Transverse colon (tissue), 4 donors: Measurements from ENCODE around the gene RAB1A. TPM values are rescaled to one million over a fixed set of nuclear protein-coding genes. Genes with fewer than 3 reads are reported as not detected.
A peak's percentile ranks its signal among the peaks of the same experiment; 100 is the strongest.
"Not testable (repeated sequence)": the region's sequence is repeated elsewhere in the genome, so short reads cannot be mapped to it uniquely, and the experiment has no call there.

Source experiments
- DNase-seq: peaks from one replicate; pipeline ENCODE4 v3.0.0-alpha.2; 2019
- H3K27ac ChIP-seq, 4 donors: fragments of 200-600 bp; sonication (generic); 2 replicates each; pipeline ENCODE4 v1.5.1; 2016 to 2018; ENCODE audit warnings: inconsistent platforms in 4 of 4
- H3K27me3 ChIP-seq: fragments of 200-600 bp; sonication (generic); 2 replicates; pipeline ENCODE4 v1.5.1; 2017; ENCODE audit warnings: inconsistent platforms
- H3K36me3 ChIP-seq, 4 donors: fragments of 200-600 bp; sonication (generic); 2 replicates each; pipeline ENCODE4 v1.5.1; 2017 to 2019; ENCODE audit warnings: inconsistent platforms in 4 of 4
- H3K4me1 ChIP-seq, 4 donors: fragments of 200-600 bp; sonication (generic); 2 replicates each; pipeline ENCODE4 v1.5.1; 2017 to 2020; ENCODE audit warnings: inconsistent platforms in 4 of 4
- H3K4me3 ChIP-seq, 4 donors: fragments of 200-600 bp; sonication (generic); 1 replicate in 1 of 4; 2 replicates in 3 of 4; pipeline versions ENCODE4 v1.5.1 to v1.6.1; 2017 to 2019; ENCODE audit warnings: inconsistent platforms in 4 of 4
- H3K9me3 ChIP-seq, 2 donors: fragments of 200-600 bp; sonication (generic); 2 replicates each; pipeline ENCODE4 v1.5.1; 2017 to 2019; ENCODE audit warnings: inconsistent platforms in 2 of 2
- CTCF ChIP-seq, 5 experiments: fragments of 200-600 bp in 3 of 5; fragments of 450-650 bp in 2 of 5; sonication (generic) in 3 of 5; IDR thresholded peaks; 1 replicate in 2 of 5; 2 replicates in 3 of 5; pipeline ENCODE4 v1.5.1; 2016 to 2017; ENCODE audit warnings: antibody characterized with exemption in 5 of 5, inconsistent platforms in 3 of 5, mild to moderate bottlenecking in 2 of 5, moderate library complexity in 1 of 5
- EP300 ChIP-seq: sonication (generic); formaldehyde crosslinking; IDR thresholded peaks from one replicate; pipeline ENCODE4 v1.6.1; 2017; ENCODE audit warnings: antibody characterized with exemption, low read depth
- POLR2A ChIP-seq: fragments of 450-650 bp; IDR thresholded peaks from one replicate; pipeline ENCODE4 v1.6.1; 2016; ENCODE audit warnings: antibody characterized with exemption, mild to moderate bottlenecking, moderate library complexity
- POLR2AphosphoS5 ChIP-seq, 3 donors: sonication (generic); formaldehyde crosslinking; IDR thresholded peaks; one replicate each; pipeline ENCODE4 v1.6.1; 2016; ENCODE audit warnings: antibody characterized with exemption in 3 of 3
- WGBS, 2 donors: methylation state at CpG; one replicate each; pipeline ENCODE4 v1.1.5; 2018; ENCODE audit warnings: low coverage in 1 of 2; 5-methylcytosine and 5-hydroxymethylcytosine counted together
- in situ Hi-C, 4 donors: fragments of 200-750 bp; cut with MboI; loops; one replicate each; pipeline versions ENCODE4 v1.15.0 to v1.15.1; 2017; ENCODE audit warnings: low sequenced_read_pairs in 3 of 4, low pct_ligation_motif_present in 1 of 4, low pct_unique_long_range_greater_than_20kb in 1 of 4
- intact Hi-C: fragments of 100-400 bp; cut with DNase I; formaldehyde crosslinking; loops from one replicate; pipeline ENCODE4 v1.15.1; 2023; ENCODE audit warnings: low total_unique reads
- total RNA-seq, 4 donors: library from RNA; depleted of rRNA; stranded (reverse); fragments of >200 nt; gene quantifications; one replicate each; pipeline ENCODE4 v1.1.0, GENCODE V29; 2016

RAB1A gene
- total RNA-seq, 4 donors from 2014 or later: 16.9 to 98.3 (median 55.0) TPM

GRCh38 chr2:65130664-65131175 is 814 bp upstream of the RAB1A start:
- in situ Hi-C loops: no loop called here
- TF ChIP-seq EP300 (no peak), POLR2AphosphoS5 (IDR thresholded peaks at IDR 0.05) (no peak), CTCF (IDR thresholded peaks at IDR 0.05) (no peak), POLR2A (no peak)
- Histone ChIP-seq H3K4me3 (peak overlapping the region; percentile 57 to 92 (median 84)), H3K9me3 (no peaks in the 10 kb centered on the region), H3K27ac (peak overlapping the region; percentile 95 to 99 (median 96)), H3K4me1 (peaks cover 11 to 38% (median 34%) of the 10 kb centered on the region in 4 donors), H3K36me3 (no peaks in the 10 kb centered on the region), H3K27me3 (no peaks in the 10 kb centered on the region)
- no peak for DNase-seq
- WGBS, 2 donors: 11 to 45% methylated on average over 6 to 19 of the region's 19 CpGs
- intact Hi-C loops: loop anchor here (2.0 kb wide), 1 partner anchor 74 kb away; the partner anchor contains the start of gene CEP68

DNA sequence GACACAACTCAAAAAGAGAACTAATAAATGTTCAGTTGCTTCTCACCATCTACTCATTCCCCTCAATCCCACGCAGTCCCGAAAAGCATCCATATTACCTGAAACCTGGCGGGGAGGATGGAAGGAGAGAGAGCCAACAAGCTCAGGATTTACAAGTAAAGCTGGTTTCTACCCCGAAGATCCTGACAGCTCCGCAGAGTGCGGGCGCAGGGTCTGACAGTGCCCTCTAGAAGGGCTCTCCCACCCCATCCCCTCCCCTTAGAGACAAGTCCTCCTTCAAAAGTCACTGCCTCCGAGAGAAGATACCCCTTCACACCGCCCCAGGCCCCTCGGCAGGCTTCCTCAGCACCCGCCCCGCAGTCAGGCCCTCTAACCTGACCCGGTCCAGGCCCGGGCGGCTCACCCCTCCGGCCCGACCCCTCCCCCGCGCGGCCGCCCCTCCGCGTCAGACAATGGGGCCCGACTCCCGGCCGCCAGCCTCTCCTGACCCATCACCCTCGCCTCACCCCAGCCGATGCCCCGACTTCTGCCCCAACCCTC is 550 bp downstream of the RAB1A start:
- no peaks in the 10 kb centered on the region for H3K36me3 ChIP-seq
- intact Hi-C loops (no loop called here), in situ Hi-C loops (no loop called here)
- peak overlapping the region; percentile 95 to 99 (median 96) for H3K27ac ChIP-seq
- peak overlapping the region; percentile 39 to 92 (median 89) for H3K4me3 ChIP-seq
- H3K27me3 ChIP-seq: no peaks in the 10 kb centered on the region
- no peak for TF ChIP-seq CTCF (IDR thresholded peaks at IDR 0.05)
- no peak for TF ChIP-seq POLR2A
- TF ChIP-seq EP300: no peak
- no peak for TF ChIP-seq POLR2AphosphoS5 (IDR thresholded peaks at IDR 0.05)
- H3K4me1 ChIP-seq: peaks cover 11 to 52% (median 47%) of the 10 kb centered on the region in 4 donors
- no peaks in the 10 kb centered on the region for H3K9me3 ChIP-seq
- peak; percentile 50 for DNase-seq
- 1% methylated on average over 29 of the region's 29 CpGs; no CpG with 5 or more reads in 1 of the 2 donors for WGBS, 2 donors

DNA sequence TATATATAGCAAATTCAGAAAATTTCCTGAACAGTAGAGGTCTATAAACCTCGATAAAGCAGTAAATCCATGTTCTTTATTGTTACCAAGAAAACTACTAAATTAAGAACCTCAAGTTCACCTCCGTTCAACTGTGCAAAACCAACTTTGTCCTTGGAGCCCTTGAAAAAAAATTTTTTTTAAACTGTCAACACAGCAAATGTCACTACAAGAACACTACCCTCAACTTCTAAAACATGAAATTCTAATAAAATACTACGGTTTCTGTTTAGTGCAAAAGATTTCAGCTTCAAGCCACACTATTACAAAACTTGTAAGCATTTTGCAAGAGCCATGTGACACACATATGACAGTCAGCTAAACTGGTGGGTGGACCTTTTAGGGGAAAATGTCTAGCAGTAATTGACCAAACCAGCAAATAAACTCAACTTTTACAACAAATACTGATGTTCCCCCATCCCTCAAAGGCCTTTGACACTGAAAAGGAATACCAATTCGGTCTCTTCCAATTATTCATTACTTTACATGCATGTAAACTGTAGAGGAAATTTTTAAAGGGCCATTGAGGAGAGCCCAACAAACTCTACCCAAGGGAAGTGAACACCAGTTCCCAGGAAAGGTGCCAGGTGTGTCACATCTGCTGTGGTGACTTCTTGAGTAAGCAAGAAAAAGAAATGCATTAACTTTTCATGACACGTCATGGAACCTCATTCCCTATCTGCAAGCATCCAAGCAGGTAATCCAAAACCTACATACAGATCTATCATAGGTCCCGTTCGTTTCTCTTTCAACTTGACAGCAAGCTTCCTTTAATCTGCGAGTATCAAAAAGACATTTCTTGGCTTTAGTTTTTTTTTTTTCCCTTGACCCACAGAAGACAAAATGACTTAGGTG is 1.4 kb downstream of the RAB1A start:
- Histone ChIP-seq H3K27me3 (no peaks in the 10 kb centered on the region), H3K36me3 (no peaks in the 10 kb centered on the region), H3K9me3 (no peaks in the 10 kb centered on the region), H3K4me3 (peak overlapping the region; percentile 39 to 92 (median 89)), H3K27ac (peak overlapping the region; percentile 95 to 99 (median 96)), H3K4me1 (peaks cover 11 to 60% (median 53%) of the 10 kb centered on the region in 4 donors)
- no peak for TF ChIP-seq CTCF (IDR thresholded peaks at IDR 0.05)
- TF ChIP-seq POLR2AphosphoS5 (IDR thresholded peaks at IDR 0.05): peak in 1 of 3 donors; percentile 38
- no peak for TF ChIP-seq POLR2A
- intact Hi-C loops: no loop called here
- 4 to 13% methylated on average over 8 of the region's 8 CpGs for WGBS, 2 donors
- no peak for DNase-seq
- in situ Hi-C loops: no loop called here

DNA sequence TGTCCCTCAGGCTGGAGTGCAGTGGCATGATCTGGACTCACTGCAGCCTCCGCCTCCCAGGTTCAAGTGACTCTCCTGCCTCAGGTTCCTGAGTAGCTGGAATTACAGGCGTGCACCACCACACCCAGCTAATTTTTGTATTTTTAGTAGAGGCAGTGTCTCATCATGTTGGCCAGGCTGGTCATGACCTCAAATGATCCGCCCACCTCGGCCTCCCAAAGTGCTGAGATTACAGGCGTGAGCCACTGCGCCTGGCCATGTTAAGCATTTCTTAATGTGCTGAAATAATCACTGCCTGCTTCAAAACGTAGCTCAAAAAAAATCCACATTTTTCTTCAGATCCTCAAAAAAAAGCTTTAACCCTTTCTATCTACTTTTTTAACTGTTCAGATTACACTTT is 4.4 kb downstream of the RAB1A start:
- DNase-seq: peak; percentile 38
- 56 to 63% methylated on average over 4 to 7 of the region's 7 CpGs for WGBS, 2 donors

More for the DNA sequence above, 4.4 kb downstream of the RAB1A start:
- H3K36me3 ChIP-seq, H3K27me3 ChIP-seq, H3K4me3 ChIP-seq, intact Hi-C loops, in situ Hi-C loops, H3K9me3 ChIP-seq: not testable (repeated sequence)
- Histone ChIP-seq H3K4me1 (peaks cover 6 to 76% (median 64%) of the 10 kb centered on the region in 4 donors), H3K27ac (peak overlapping the region in 3 of 4 donors; percentile 51 to 99 (median 98))
